ENCODE results near the gene BRMS1. TPM values are rescaled to one million over a fixed set of nuclear protein-coding genes. Genes with fewer than 3 reads are reported as not detected.

BRMS1 gene
- total RNA-seq, 2 donors from 2014 or later, result 55.7 to 71.3 TPM

- Histone ChIP-seq H3K36me3 (no peaks in the 10 kb centered on the region), H3K27me3 (replicated peaks; ENCODE audit: insufficient read depth) (no peaks in the 10 kb centered on the region), H3K27ac (no peak overlapping the region), H3K4me3 (no peak overlapping the region), H3K4me1 (replicated peaks) (no peaks in the 10 kb centered on the region), H3K9me3 (no peaks in the 10 kb centered on the region)
- no peak for DNase-seq (ENCODE audit: low spot score)
- intact Hi-C loops (cut with DNase I), result no loop called here
- no peak for TF ChIP-seq POLR2AphosphoS5 (IDR thresholded peaks at IDR 0.05)
- no peak for TF ChIP-seq POLR2A (IDR thresholded peaks at IDR 0.05)
- TF ChIP-seq, protein P1, sequence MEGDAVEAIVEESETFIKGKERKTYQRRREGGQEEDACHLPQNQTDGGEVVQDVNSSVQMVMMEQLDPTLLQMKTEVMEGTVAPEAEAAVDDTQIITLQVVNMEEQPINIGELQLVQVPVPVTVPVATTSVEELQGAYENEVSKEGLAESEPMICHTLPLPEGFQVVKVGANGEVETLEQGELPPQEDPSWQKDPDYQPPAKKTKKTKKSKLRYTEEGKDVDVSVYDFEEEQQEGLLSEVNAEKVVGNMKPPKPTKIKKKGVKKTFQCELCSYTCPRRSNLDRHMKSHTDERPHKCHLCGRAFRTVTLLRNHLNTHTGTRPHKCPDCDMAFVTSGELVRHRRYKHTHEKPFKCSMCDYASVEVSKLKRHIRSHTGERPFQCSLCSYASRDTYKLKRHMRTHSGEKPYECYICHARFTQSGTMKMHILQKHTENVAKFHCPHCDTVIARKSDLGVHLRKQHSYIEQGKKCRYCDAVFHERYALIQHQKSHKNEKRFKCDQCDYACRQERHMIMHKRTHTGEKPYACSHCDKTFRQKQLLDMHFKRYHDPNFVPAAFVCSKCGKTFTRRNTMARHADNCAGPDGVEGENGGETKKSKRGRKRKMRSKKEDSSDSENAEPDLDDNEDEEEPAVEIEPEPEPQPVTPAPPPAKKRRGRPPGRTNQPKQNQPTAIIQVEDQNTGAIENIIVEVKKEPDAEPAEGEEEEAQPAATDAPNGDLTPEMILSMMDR (IDR thresholded peaks at IDR 0.05), result no peak
- WGBS, result 84% methylated on average over 5 of the region's 8 CpGs
These were observed 19.6 kb downstream of the BRMS1 start for GRCh38 chr11:66325263-66325671.

GRCh38 chr11:66324664-66325063, 20.2 kb downstream of the BRMS1 start:
- Histone ChIP-seq H3K36me3 (no peaks in the 10 kb centered on the region), H3K27me3 (replicated peaks; ENCODE audit: insufficient read depth) (no peaks in the 10 kb centered on the region), H3K4me3 (no peak overlapping the region), H3K9me3 (no peaks in the 10 kb centered on the region), H3K27ac (no peak overlapping the region), H3K4me1 (replicated peaks) (no peaks in the 10 kb centered on the region)
- intact Hi-C loops (cut with DNase I), result no loop called here
- TF ChIP-seq POLR2A (IDR thresholded peaks at IDR 0.05) (no peak), POLR2AphosphoS5 (IDR thresholded peaks at IDR 0.05) (no peak)
- TF ChIP-seq, protein P1 (IDR thresholded peaks at IDR 0.05), result no peak
- WGBS, result 58% methylated on average over 10 of the region's 10 CpGs
- no peak for DNase-seq (ENCODE audit: low spot score)

DNA sequence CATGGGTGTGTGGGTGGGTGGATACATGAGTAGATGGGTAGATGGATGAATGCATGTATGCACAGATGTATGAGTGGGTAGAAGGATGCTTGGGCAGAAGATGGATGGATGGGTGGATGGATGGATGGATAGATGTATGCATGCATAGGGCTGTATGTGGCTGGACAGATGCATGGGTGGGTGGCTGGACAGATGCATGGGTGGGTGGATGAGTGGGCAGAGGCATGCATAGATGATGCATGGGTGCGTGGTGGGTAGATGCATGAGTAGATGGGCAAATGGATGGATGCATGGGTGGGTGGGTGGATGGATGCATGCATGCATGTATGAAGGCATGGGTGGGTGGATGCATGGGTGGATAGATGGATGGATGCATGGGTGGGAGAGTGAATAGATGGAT, 21.2 kb downstream of the BRMS1 start:
- Histone ChIP-seq H3K9me3 (no peaks in the 10 kb centered on the region), H3K27me3 (replicated peaks; ENCODE audit: insufficient read depth) (no peaks in the 10 kb centered on the region), H3K36me3 (no peaks in the 10 kb centered on the region), H3K4me3 (no peak overlapping the region), H3K4me1 (replicated peaks) (no peaks in the 10 kb centered on the region), H3K27ac (no peak overlapping the region)
- intact Hi-C loops (cut with DNase I), result no loop called here
- WGBS, result 98% methylated on average over 1 of the region's 1 CpG
- DNase-seq (ENCODE audit: low spot score), result no peak
- no peak for TF ChIP-seq POLR2AphosphoS5 (IDR thresholded peaks at IDR 0.05)
- TF ChIP-seq, protein P1 (IDR thresholded peaks at IDR 0.05), result no peak
- no peak for TF ChIP-seq POLR2A (IDR thresholded peaks at IDR 0.05)

DNA sequence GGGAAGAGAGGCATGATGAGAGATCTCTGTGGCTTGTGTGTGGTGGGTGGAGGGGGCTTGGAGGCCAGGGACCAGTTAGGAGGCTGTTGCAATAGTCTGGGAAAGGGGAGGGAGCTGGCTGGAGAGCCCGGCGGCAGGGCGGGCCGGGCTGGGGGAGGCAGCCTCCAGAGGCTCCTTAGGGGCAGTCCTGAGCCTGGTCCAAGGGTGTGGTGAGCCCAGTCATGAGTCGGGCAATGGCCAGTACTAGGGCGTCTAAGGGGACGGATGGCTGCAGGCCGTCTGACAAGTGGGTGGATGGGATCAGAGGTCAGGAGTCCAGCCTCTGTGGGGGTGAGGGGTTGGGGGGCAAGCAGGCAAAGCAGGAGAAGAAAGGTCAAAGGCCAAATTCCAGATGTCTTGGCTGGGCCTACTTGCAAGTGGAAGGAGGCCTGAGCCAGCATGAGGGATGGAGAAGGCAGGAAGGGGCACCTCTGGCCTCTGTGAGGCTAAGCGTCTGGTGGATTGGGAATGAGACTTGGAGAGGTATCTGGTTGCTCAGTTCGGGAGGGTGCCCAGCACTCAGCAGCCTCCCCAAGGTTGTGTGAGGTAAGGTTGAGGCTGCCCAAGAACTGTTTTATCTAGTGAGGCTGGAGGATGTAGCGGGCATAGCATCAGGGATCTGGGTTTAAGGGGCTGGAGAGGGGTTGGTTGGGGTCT, 22.0 kb downstream of the BRMS1 start:
- DNase-seq (ENCODE audit: low spot score), result no peak

More for the DNA sequence above, 22.0 kb downstream of the BRMS1 start:
- Histone ChIP-seq H3K9me3 (no peaks in the 10 kb centered on the region), H3K27me3 (replicated peaks; ENCODE audit: insufficient read depth) (no peaks in the 10 kb centered on the region), H3K4me1 (replicated peaks) (no peaks in the 10 kb centered on the region), H3K27ac (no peak overlapping the region), H3K4me3 (no peak overlapping the region), H3K36me3 (no peaks in the 10 kb centered on the region)
- 88% methylated on average over 11 of the region's 11 CpGs for WGBS
- TF ChIP-seq, protein P1 (IDR thresholded peaks at IDR 0.05), result no peak
- TF ChIP-seq POLR2AphosphoS5 (IDR thresholded peaks at IDR 0.05), result no peak
- no peak for TF ChIP-seq POLR2A (IDR thresholded peaks at IDR 0.05)
- intact Hi-C loops (cut with DNase I), result no loop called here
